Measurements from ENCODE around the gene LCT.

LCT gene

DNA sequence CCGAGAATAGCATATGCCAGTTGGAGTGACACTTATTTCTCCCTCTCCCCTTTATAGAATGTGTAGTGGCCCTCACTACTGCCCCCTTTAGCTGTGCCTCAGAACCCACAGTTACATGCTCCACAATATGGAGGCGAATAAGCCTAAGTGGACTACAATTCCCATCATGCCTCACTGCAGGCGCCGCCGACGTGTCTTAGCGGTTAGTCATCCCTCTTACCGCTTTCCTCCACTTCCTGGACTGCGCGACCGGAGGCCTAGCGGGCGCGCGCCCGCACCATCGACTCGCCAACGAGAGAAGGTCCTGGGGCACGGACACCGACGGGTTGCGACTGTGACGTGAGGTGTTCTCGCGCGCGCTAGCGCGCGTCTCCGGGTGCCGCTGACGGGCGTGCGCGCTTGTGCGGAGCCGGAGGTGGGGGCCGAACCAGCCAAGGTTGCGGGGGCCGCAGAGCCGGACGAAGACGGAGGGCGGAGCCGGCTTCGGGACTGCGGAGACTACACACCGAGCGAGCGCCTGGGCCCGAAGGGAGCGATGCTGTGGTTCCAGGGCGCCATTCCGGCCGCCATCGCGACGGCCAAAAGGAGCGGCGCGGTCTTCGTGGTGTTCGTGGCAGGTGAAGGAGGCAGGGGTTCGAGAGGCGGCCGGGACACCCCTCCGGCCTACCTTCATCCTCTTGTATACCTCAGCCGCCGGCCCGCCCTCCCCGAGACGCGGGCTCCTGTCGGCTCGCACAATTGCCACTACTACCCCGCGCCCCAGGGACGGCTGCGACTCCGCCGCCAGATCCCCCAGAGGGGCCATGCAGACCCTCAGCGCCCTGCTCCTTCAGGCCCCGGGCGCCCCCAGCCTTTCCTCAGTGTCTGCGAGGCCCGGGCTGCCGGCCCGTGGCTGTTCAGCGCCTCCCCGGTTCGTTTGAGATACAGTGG lies 95.3 kb downstream of the LCT start, which contains the start of gene UBXN4:
TSS of gene UBXN4 (plus strand) at position 461 of the 930 bp plus-strand sequence. CDS start at position 536, 75 bp downstream.
- DNase-seq = peak; percentile 93 to 99 (median 96)

DNA sequence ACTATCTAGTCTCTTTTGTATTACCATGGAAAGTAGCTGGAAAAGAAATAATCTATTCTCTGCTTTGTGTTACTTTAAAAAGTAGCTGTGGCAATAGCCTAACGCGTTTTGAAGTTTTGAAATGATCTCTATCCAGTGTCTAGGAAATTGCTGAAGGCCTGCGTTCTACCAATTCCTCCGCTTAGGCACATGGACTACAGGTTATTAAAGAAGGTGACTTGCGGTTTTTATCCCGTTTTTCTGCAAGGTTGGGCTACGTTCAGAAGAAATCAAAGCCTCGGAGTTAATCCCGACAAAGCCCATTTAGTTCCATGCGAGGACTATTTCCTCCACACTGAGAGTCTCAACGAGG lies 96.0 kb downstream of the LCT start:
- no peak for DNase-seq

DNA sequence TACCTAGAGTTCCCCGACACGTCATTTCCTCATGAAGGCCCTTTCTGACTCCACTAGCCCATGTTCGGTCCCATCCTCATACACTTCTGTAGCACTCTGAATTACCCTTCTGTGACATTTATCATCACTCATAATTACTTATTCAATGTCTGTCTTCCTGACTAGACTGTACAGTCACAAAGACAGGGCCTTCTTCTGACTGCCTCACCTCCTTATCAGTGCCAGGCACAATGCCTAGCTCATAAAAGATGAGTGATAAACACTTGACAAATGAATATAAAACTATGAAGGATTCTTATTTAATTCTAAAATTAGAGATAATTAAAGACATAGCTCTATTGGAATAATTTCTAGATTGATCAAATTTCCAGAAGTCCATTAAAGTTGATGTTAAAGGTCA lies 96.8 kb downstream of the LCT start:
- DNase-seq = no peak

Measured in NCI-H1417 (cell line).